ENCODE measurements around the gene CD5L. TPM values are rescaled to one million over a fixed set of nuclear protein-coding genes. Genes with fewer than 3 reads are reported as not detected.

The CD5L gene
- total RNA-seq, 1 experiment from 2014 or later = not detected

DNA sequence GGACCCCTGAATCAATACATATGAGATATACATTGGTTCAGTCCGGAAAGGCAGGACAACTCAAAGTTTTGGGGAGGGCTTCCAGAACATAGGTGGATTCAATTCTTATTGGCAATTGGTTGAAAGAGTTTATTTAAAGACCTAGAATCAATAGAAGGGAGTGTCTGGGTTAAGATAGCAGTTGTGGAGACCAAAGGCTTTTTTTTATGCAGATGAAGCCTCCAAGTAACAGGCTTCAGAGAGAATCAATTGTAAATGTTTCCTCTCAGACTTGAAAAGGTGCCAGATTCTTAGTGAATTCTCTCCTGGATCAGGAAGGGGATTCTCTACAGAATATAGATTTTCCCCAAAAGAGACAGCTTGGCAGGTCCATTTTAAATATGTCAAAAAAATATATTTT, 27.0 kb upstream of the CD5L start (continued):
- TF ChIP-seq REST (IDR thresholded peaks at IDR 0.05; ENCODE audit: low read depth) (no peak), CEBPB (IDR thresholded peaks at IDR 0.05; ENCODE audit: low read depth) (no peak), FOSL1 (IDR thresholded peaks at IDR 0.05; ENCODE audit: low read depth) (no peak)

- intact Hi-C loops (cut with micrococcal nuclease) = no loop called here
- Histone ChIP-seq H4K20me1 (ENCODE audit: insufficient read depth) (no peaks in the 10 kb centered on the region), H3K4me3 (replicated peaks in 1 of 2; ENCODE audit: low read depth in 1 of 2, low read length in 2 of 2) (no peak overlapping the region), H3K27me3 (ENCODE audit: insufficient read depth, low read length) (peaks cover 11% of the 10 kb centered on the region), H3K9me2 (ENCODE audit: insufficient read depth) (no peaks in the 10 kb centered on the region), H3K4me1 (ENCODE audit: control insufficient read depth in 1 of 2, insufficient read depth in 2 of 2, low read length in 2 of 2) (no peaks in the 10 kb centered on the region), H3K9ac (ENCODE audit: low read length) (no peak overlapping the region), H3K9me3 (ENCODE audit: control insufficient read depth in 1 of 2, insufficient read depth in 1 of 2, low read depth in 1 of 2, low read length in 2 of 2) (no peaks in the 10 kb centered on the region), H3K4me2 (ENCODE audit: low read length) (no peak overlapping the region), H3K27ac (ENCODE audit: low read depth, low read length) (no peak overlapping the region), H2AFZ (ENCODE audit: low read depth, low read length, poor library complexity, severe bottlenecking) (no peak overlapping the region), H3K79me2 (ENCODE audit: insufficient read depth, low read length) (no peaks in the 10 kb centered on the region), H3K36me3 (ENCODE audit: control insufficient read depth in 1 of 2, insufficient read depth in 2 of 2, low read length in 2 of 2) (no peaks in the 10 kb centered on the region)
- no TSS peak for BruUV-seq (replicated peaks)
- CTCF ChIA-PET = no interaction called here
- DNase-seq (ENCODE audit: low read depth, low spot score) = no peak
- POLR2A ChIA-PET = no interaction called here
- no peak for ATAC-seq
- RAD21 ChIA-PET (ENCODE audit: low non-redundant PET in 1 of 2, low total read pairs in 2 of 2, uncharacterized antibody in 2 of 2, unreplicated experiment in 2 of 2) = no interaction called here
- TF ChIP-seq EZH2 (IDR thresholded peaks at IDR 0.05) (no peak), ZBTB33 (IDR thresholded peaks at IDR 0.05; ENCODE audit: extremely low read depth, insufficient replicate concordance, low read length) (no peak), SRF (IDR thresholded peaks at IDR 0.05; ENCODE audit: low read depth) (no peak), ZFX (IDR thresholded peaks at IDR 0.05) (no peak), POLR2AphosphoS5 (IDR thresholded peaks at IDR 0.05; ENCODE audit: low read depth, low read length) (no peak), FOSL1 (IDR thresholded peaks at IDR 0.05; ENCODE audit: low read depth) (no peak), EZH2phosphoT487 (IDR thresholded peaks at IDR 0.05; ENCODE audit: borderline replicate concordance) (no peak), ATF3 (IDR thresholded peaks at IDR 0.05) (no peak), POLR2A (IDR thresholded peaks at IDR 0.05; ENCODE audit: borderline replicate concordance, extremely low read depth, insufficient read depth, insufficient read length) (no peak), SIN3A (IDR thresholded peaks at IDR 0.05; ENCODE audit: low read depth) (no peak), TCF7L2 (IDR thresholded peaks at IDR 0.05; ENCODE audit: borderline replicate concordance, extremely low read depth, insufficient read depth, insufficient read length) (no peak), EGR1 (IDR thresholded peaks at IDR 0.05; ENCODE audit: low read depth) (no peak), YY1 (IDR thresholded peaks at IDR 0.05; ENCODE audit: extremely low read depth, insufficient replicate concordance, low read depth, low read length) (no peak)
Observed at GRCh38 chr1:157862114-157863070, 20.8 kb upstream of the CD5L start.

All from HCT116 (cell line).